Inflammatory macrophage (primary cell): Measurements from ENCODE around the gene ATP13A1.

Experiments
- DNase-seq, 2 donors: peaks; one replicate each; pipeline ENCODE4 v3.0.0-alpha.2; 2020 to 2022

The ATP13A1 gene

GRCh38 chr19:19662344-19662743, 1.1 kb downstream of the ATP13A1 start:
- no peak for DNase-seq

GRCh38 chr19:19661675-19662251, 1.7 kb downstream of the ATP13A1 start:
- peak; percentile 74 to 76 for DNase-seq

DNA sequence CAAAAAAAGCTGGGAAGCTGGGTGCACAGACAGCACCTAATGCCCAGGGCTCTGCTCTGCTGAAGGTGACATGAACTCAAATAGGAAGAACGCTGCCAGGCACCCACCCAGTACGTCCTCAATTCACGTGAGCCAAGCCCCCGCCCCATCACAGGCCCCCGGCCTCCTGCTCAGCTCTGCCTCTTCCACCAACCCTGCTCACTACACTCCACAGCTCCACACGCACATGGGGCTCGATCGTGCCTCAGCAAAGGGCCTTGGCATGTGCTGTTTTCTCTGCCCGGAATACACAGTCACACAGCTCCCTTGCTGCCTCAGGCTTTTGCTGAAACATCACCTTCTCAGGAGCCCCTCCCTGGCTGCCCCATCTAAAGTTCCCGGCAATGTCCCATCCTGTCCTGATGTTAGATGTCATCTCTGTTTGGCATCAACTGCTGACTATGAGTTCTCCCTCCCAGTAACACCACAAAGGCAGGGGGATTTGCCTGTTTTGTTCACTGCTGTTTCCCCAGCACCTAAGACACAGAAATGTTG, 2.3 kb downstream of the ATP13A1 start:
- DNase-seq = no peak

DNA sequence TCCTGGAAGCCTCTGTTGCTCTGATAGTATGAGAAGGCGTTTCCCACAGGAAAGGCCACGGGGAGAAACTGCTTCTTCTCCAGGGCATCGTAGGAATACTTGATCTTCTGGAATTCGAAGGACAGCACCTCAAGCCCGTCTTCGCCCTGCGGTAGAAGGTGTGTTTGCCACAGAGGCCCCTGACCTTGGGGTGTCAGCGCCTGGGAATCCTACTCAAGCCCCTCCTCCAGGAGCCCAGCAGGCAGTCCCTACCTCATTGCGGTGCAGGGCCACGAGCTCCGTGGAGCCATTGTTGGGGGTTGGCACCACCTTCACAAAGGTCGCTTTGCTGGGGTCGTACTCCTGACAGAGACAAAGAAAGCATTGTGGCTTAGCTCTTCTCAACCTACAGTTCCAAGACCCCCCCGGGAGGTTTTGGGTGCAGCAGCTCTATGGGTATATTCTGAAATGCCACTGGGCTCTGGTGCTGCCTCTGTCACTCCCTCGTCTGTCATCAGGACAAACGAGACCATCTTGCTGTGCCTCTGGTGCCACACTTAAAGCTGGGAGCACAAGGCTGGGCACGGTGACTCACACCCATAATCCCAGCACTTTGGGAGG, 3.7 kb downstream of the ATP13A1 start:
- peak in 1 of 2 donors; percentile 16 for DNase-seq

- DNase-seq = no peak
Observed at GRCh38 chr19:19657397-19657783, 6.1 kb downstream of the ATP13A1 start.

- DNase-seq = no peak
Observed at GRCh38 chr19:19656451-19657396, 6.8 kb downstream of the ATP13A1 start.

DNA sequence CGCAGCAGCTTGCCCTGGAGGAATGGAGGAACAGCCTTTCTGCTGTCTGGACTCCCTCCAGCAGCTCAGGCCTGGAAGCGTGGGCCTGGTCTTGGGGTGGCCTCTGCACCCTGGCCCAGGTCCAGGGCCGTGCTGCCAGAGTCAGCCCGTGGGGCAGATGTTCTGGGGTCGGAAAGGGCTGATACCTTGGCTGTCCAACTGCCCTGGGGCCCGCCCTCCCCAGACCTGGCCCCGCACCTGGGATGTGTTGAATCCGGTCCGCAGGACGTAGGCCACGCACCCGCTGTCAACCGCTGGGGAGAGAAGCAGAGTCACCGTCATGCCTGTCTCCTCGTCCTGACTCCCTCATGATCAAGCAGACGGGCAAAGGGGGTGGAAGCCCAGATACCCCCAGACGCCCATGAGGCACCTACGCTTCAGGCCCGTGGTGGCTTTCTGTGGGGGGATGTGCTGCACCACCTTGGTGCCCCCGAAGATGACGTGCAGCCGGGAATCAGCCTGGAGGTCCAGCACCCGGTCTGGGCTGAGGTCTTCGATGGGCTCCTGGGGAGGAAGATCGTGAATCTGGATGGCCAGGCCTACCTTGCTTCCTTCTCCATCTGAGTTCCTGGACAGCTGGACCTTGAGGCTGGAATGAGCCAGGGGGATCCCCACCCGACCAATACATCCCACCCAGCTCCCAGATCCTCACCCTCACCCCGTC, 7.7 kb downstream of the ATP13A1 start:
- no peak for DNase-seq

DNA sequence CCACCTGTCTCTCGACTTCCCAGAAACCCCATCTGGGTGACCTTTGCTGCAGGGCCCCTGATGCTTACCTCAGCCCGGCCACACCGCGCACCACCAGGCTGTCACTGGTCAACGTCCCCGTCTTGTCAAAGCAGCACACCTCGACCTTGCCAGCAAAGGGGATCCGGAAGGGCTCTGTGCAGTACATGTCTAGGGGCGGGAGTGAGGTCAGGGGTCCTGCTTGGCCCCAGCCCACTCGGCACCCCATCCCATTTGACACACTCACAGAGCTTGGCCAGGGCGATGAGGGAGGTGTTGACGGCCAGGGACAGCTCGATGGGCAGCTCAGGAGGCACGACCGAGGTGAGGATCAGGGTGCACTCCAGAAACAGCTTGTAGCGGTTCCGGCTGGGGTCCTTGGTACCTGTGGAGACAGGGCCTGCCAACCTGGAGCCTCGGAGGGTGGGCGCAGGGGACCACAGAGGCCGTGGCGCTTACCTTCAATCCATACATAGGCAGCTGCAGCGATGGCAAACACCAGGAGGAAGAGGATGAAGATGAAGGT, 8.4 kb downstream of the ATP13A1 start:
- DNase-seq = no peak

DNA sequence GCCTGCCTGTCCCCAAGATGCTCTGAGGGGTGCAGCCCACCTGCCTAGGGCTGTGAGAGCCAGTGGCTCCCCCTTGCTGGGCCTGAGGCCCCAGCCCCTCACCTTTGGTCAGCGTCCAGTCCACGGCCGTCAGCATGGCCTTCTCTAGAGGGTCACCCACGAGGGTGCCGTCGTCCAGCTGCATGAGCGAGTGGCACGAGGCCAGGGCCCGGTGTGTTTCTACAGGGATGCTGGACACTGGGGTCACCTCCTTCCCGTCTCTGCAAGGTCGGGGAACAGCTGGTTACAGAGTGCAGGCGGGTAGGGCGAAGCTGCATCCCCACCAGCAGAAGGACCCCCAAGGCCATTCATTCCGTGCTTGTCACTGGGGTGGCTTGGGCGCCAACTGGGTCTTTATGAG, 9.0 kb downstream of the ATP13A1 start:
- DNase-seq = no peak

DNA sequence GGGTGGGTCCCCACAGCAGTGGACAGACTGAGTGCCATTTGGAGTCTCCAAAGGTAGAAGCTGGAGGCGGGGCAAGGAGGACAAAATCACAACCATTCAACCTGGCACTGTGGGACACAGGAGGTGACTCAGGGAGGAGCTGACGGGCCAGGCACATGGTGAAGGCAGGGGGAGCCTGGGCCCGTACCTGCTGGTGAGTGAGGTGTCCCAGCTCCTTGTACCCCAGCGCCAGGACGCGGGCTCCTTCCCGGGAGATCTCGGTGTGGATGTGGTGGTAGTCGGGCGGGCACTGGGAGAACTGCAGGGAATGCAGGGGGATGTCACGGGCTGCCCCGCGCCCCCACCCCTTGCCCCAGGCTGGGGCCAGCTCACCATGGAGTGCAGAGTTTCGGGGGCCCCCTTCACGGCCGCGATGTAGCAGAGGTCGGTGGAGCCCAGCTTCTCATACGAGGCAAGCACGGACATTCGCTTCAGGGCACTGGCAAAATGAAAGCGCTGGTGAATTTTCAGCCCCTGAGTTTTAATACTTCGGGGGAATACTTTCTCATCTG, 9.8 kb downstream of the ATP13A1 start:
- DNase-seq = no peak

DNA sequence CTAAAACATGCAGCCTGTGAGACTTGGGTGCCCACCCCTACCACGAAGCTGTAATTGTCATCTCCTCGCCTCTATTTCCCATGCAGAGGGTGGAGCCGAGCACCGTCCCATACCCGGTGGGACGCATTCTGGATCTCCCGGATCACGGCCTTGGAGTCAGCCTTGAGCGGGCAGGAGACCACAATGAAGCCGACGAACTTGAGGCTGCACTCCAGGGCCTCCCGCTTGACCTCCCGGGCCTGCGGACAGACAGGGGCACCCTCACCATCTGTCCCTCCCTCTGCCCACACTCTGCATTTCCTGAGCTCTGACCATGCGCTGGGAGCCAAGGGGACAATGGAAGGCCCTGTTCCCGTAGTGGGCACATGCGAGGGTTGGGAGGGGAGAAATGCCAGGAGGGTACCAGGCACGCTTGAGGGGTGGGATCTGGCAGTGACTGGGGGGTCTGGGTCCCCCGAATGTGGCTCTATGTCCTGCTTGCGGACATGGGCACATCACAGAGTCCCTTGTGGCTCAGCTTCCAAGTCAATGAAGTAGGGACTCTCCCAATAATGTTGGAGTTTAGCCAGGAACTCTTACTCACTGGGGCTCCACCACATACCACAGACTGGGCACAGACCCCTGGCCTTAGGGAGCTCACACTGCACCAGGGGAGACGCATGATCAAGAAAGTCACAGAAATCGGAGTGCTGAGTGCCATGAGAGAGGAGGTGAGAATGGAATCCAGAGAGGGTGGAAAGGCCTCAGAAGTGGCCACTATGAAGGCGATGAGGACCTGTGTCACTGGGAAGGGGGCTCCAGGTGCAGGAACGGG, 10.8 kb downstream of the ATP13A1 start:
- DNase-seq = no peak

DNA sequence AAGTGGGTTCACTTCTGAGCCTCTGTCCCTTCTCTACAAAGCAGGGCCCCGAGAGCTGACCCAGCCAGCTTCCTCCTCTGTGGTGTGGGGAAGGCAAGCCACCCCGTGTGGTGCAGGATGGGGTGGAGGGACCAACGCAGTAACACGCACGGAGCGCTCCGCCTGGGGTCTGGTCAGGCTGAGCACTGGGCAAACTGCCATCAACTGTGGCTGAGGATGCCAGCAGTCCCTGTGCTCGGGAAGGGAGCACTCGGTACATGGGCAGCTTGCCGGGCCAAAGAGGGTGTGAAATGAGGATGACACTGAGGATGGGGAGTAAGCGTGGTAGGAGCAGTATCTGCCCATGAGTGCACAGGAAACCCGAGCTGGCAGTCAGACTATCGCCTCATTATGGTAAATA, 12.4 kb downstream of the ATP13A1 start:
- DNase-seq = no peak

DNA sequence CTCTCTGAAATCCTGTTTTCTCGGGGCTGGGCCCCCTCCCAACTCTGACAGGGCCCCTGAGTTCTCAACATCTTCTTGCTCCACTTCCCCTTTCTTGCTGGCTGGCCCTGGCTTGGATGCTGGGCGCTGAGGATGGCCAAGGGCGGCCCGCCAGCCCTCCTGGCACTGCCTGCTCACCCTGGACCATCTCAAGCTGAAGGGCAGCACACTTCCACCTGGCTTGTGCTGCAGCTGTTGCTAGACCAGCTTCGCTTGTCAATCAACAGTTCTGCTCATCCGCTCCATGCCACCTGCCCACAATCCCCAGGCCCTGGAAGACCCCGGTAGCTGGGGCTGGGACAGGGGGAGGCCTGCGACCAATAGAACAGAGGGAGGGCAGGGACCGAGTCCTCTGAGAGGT, 13.1 kb downstream of the ATP13A1 start:
- DNase-seq = no peak

DNA sequence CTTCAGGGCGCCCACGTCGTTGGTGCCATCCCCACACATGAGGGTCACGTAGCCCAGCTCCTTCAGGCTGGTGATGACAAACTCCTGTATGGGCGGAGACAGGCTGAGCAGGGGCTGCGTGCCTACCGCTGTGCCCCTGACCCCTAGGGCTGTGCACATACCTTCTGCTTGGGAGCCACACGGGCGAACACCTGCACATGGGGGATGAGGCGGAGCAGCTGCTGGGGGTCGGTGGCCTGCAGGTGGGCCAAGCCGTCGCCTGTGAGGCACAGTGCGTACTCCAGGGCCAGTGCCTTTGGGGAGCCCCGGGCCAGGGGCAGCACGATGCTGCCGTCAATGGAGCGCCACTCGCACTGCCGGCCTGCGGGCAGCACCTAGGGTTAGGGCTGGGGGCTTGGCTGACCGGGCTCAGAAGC, 13.9 kb downstream of the ATP13A1 start:
- no peak for DNase-seq

GRCh38 chr19:19649155-19649554, 14.3 kb downstream of the ATP13A1 start:
- no peak for DNase-seq

GRCh38 chr19:19647037-19647835, 16.2 kb downstream of the ATP13A1 start:
- no peak for DNase-seq

GRCh38 chr19:19645233-19645870, 18.1 kb downstream of the ATP13A1 start:
- DNase-seq = no peak

DNA sequence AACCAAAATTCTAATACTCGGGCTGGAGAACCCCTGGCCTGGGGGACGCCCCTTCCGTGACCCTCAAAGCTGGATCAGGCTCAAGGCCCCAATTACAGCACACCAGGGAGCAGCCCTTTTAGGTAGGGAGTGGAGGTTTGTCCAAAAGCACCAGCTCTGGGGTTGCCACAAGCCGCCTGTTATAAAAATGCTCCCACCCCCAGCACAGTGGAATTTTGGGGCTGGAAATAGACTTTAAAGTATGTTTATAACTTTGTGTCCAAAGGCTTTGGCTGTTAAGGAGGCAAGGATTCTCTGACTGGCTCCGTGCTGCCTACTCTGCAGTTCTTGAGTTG, 19.5 kb downstream of the ATP13A1 start:
- DNase-seq = no peak

DNA sequence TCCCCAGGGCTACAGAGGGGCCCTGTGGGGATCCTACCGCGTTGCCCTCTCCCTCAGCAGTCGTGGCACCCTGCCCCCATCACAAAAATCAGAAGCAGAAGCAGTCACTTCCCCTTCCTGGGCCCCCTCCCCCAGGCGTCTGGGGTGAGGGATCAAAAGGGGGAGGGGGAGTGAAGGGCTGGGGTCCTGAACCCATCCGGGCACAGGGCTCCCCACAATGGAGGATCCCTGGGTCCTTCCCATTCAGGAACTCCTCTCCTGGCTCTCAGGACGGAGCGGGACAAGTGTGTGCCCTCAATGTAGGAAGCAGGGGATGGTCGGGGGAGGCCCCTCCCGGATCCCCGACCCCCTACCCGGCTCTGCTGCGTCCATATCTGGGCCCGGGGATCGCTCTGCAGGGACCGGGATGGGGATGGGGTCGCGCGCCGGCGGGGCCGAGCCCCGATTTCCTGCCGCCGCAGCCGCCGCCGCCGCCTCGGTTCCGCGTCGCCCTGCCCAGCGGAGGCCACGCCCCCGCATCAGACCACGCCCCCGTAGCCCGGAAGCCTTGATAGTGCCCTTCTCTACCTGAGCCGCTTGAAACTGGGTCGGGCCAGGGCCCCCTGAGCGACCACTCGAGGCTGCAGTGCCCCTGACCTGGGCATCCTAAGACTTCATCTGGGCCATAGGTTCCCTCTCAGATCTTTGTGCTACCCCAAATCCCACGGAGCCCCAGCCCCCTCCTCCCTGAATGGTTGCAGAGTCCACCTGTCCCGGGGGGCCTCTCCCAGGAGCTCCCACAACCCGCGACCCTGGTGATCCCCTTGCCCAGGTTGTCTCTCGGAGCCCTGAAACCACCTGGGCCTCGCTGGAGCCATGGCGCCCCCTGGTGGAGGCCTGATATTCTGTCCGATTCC, 20.1 kb downstream of the ATP13A1 start, which contains the start of gene GMIP:
GMIP (minus strand) TSS at position 500 of the 896 bp plus-strand sequence; CDS start at position 372, 128 bp downstream.
- DNase-seq = peak; percentile 69 to 81
